KMS-11 (cell line): ENCODE measurements around the gene TBC1D2B.

Source experiments
- H2AFZ ChIP-seq: fragments of 200-600 bp; sonication (generic); 2 replicates; pipeline ENCODE4 v1.6.1; 2016; ENCODE audit warnings: antibody characterized with exemption, mixed run types, low read depth
- H3K27ac ChIP-seq: fragments of 200-600 bp; sonication (generic); 2 replicates; pipeline ENCODE4 v1.6.1; 2016; ENCODE audit warnings: mild to moderate bottlenecking, mixed run types
- H3K27me3 ChIP-seq: fragments of 200-600 bp; sonication (generic); 2 replicates; pipeline ENCODE4 v1.6.1; 2017; ENCODE audit warnings: mild to moderate bottlenecking, low read depth, mixed run types, moderate library complexity; ENCODE audit not compliant: insufficient read depth
- H3K36me3 ChIP-seq: fragments of 200-600 bp; sonication (generic); 2 replicates; pipeline ENCODE4 v1.6.1; 2017; ENCODE audit warnings: mild to moderate bottlenecking, mixed run types; ENCODE audit not compliant: insufficient read depth
- H3K4me1 ChIP-seq: fragments of 200-600 bp; sonication (generic); 2 replicates; pipeline ENCODE4 v1.6.1; 2016; ENCODE audit warnings: mild to moderate bottlenecking, low read depth, mixed run types; ENCODE audit not compliant: poor library complexity, severe bottlenecking
- H3K4me2 ChIP-seq: fragments of 200-600 bp; sonication (generic); 2 replicates; pipeline ENCODE4 v1.7.0; 2016; ENCODE audit warnings: mild to moderate bottlenecking, mixed run types
- H3K4me3 ChIP-seq: fragments of 200-600 bp; sonication (generic); IDR thresholded peaks from 2 replicates; pipeline ENCODE4 v1.6.1; 2017; ENCODE audit warnings: low read depth, low read length, mixed read lengths; ENCODE audit not compliant: insufficient read depth
- H3K79me2 ChIP-seq: fragments of 200-600 bp; sonication (generic); 2 replicates; pipeline ENCODE4 v1.6.1; 2016; ENCODE audit warnings: low read depth, mixed run types; ENCODE audit not compliant: insufficient read depth
- H3K9ac ChIP-seq: fragments of 200-600 bp; sonication (generic); 2 replicates; pipeline ENCODE4 v1.6.1; 2016; ENCODE audit warnings: mild to moderate bottlenecking, mixed run types
- H4K20me1 ChIP-seq: fragments of 200-600 bp; sonication (generic); 2 replicates; pipeline ENCODE4 v1.6.1; 2016; ENCODE audit warnings: mild to moderate bottlenecking, mixed run types; ENCODE audit not compliant: insufficient read depth
- TF ChIP-seq, protein P1 (sequence below): fragments of 200-600 bp; sonication (generic); conservative IDR thresholded peaks from 2 replicates; pipeline ENCODE4 v1.6.1; 2017; ENCODE audit warnings: low read depth, mild to moderate bottlenecking, antibody characterized with exemption, low read length, moderate library complexity, mixed read lengths

The TBC1D2B gene

DNA sequence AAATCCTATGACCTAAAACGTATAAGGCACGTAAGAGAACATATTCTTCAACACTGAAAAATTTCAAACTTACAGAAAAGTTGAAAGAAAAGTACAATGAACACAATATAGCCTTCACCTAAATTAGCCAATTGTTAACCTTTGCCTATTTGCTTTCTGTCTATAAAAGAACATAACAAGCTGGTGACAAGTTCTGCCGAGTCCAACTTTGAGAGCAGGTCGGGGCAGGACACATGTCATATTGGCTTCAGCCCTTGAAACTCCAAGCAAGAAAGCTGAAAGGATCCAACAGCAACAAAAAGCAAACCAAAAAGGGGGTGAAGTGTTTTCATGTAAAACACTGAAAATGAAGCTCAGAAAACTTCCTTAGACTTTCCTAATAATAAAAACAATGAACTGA lies 59.1 kb downstream of the TBC1D2B start:
- Histone ChIP-seq H4K20me1 (no peaks in the 10 kb centered on the region), H3K27me3 (no peaks in the 10 kb centered on the region), H3K36me3 (no peaks in the 10 kb centered on the region), H3K79me2 (no peaks in the 10 kb centered on the region), H2AFZ (no peak overlapping the region), H3K27ac (no peak overlapping the region), H3K4me3 (no peak overlapping the region), H3K4me1 (no peaks in the 10 kb centered on the region), H3K9ac (no peak overlapping the region), H3K4me2 (no peak overlapping the region)
- TF ChIP-seq, protein P1, sequence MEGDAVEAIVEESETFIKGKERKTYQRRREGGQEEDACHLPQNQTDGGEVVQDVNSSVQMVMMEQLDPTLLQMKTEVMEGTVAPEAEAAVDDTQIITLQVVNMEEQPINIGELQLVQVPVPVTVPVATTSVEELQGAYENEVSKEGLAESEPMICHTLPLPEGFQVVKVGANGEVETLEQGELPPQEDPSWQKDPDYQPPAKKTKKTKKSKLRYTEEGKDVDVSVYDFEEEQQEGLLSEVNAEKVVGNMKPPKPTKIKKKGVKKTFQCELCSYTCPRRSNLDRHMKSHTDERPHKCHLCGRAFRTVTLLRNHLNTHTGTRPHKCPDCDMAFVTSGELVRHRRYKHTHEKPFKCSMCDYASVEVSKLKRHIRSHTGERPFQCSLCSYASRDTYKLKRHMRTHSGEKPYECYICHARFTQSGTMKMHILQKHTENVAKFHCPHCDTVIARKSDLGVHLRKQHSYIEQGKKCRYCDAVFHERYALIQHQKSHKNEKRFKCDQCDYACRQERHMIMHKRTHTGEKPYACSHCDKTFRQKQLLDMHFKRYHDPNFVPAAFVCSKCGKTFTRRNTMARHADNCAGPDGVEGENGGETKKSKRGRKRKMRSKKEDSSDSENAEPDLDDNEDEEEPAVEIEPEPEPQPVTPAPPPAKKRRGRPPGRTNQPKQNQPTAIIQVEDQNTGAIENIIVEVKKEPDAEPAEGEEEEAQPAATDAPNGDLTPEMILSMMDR, result no peak

DNA sequence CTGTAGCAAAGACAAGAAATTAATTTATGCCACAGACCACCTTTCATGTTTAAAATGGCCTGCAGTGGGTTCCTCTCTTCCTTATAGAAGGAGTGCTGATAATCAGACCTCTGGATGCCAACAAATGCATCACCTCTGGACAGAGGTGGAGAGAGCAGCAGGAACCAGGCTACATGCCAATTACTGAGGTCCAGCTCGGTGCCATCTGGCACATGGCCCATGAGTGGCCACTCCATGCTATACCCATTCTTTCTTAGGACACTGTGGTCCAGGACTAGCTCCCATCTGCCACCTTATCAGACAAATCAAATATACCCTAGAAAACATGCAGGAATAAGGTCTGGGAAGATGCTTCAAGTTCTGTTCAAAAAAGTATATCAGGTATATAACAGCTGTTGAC lies 60.7 kb downstream of the TBC1D2B start:
- TF ChIP-seq, protein P1, result no peak
- H3K27ac ChIP-seq, result no peak overlapping the region
- no peaks in the 10 kb centered on the region for H4K20me1 ChIP-seq
- no peak overlapping the region for H3K4me3 ChIP-seq
- no peaks in the 10 kb centered on the region for H3K4me1 ChIP-seq
- H3K9ac ChIP-seq, result no peak overlapping the region
- H3K27me3 ChIP-seq, result no peaks in the 10 kb centered on the region
- no peak overlapping the region for H3K4me2 ChIP-seq
- no peaks in the 10 kb centered on the region for H3K36me3 ChIP-seq
- no peak overlapping the region for H2AFZ ChIP-seq
- H3K79me2 ChIP-seq, result no peaks in the 10 kb centered on the region

- H3K4me1 ChIP-seq, result peaks cover 7% of the 10 kb centered on the region
- TF ChIP-seq, protein P1, result no peak
- H3K9ac ChIP-seq, result no peak overlapping the region
- no peak overlapping the region for H3K4me2 ChIP-seq
- no peaks in the 10 kb centered on the region for H3K27me3 ChIP-seq
- no peaks in the 10 kb centered on the region for H3K36me3 ChIP-seq
- H4K20me1 ChIP-seq, result no peaks in the 10 kb centered on the region
- H3K4me3 ChIP-seq, result no peak overlapping the region
- no peaks in the 10 kb centered on the region for H3K79me2 ChIP-seq
- H2AFZ ChIP-seq, result no peak overlapping the region
- H3K27ac ChIP-seq, result no peak overlapping the region
These were observed 64.9 kb downstream of the TBC1D2B start for GRCh38 chr15:78012643-78013077.

DNA sequence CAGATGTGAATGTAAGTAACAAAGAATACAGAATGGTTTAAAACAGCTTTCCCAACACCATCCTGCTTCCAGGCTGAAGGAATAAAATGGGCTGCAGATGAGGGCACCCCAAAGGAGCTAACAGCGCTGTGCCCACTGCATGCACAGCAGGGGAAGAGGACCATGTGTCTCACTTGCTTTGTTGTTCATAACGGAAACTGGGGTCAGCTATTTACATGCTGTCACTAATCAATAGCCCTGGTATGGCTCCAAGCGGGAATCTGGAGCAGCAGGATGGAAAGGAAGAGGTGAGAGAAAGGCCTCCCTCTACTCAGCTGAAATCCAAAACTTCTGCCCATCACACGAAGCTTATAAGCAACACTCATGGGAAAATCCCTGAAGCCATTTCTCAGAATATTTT lies 67.4 kb downstream of the TBC1D2B start:
- no peak overlapping the region for H3K4me2 ChIP-seq
- TF ChIP-seq, protein P1, result no peak
- H3K79me2 ChIP-seq, result no peaks in the 10 kb centered on the region
- no peak overlapping the region for H3K27ac ChIP-seq
- H3K4me3 ChIP-seq, result no peak overlapping the region
- H3K9ac ChIP-seq, result no peak overlapping the region
- peaks cover 7% of the 10 kb centered on the region for H3K4me1 ChIP-seq
- H4K20me1 ChIP-seq, result no peaks in the 10 kb centered on the region
- no peak overlapping the region for H2AFZ ChIP-seq
- no peaks in the 10 kb centered on the region for H3K36me3 ChIP-seq
- H3K27me3 ChIP-seq, result no peaks in the 10 kb centered on the region
